ENCODE data around the gene SPTB.

DNA sequence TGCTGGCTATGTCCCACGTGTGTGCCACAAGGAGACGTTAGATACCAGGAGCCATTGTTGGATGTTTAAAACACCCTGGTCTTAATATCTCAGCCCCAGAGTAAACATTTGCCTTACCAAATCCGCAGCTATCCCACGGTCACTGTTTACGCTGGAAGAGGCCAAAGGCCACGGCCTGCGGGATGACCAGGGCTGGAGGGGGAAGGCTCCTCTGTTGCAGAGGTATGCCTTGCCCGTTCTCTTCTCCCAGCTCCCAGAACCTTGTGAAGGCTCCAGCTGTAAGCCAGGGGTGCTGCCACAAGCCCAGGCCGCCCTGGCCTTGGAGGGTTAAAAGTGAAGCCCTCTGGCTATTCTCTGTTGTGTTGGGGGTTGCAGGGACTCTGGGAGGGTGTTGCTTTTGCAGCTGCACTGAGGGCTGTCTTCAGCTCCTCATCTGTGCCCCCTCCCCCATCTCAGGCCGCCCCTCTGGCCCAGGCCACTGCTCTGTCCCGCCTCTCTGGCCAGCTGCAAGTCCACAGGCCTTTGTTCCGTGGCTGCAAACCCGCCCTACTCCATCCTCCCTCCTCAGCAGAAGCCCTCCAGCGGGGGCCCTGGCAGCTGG, 173.0 kb downstream of the SPTB start:
- TF ChIP-seq, protein P1, sequence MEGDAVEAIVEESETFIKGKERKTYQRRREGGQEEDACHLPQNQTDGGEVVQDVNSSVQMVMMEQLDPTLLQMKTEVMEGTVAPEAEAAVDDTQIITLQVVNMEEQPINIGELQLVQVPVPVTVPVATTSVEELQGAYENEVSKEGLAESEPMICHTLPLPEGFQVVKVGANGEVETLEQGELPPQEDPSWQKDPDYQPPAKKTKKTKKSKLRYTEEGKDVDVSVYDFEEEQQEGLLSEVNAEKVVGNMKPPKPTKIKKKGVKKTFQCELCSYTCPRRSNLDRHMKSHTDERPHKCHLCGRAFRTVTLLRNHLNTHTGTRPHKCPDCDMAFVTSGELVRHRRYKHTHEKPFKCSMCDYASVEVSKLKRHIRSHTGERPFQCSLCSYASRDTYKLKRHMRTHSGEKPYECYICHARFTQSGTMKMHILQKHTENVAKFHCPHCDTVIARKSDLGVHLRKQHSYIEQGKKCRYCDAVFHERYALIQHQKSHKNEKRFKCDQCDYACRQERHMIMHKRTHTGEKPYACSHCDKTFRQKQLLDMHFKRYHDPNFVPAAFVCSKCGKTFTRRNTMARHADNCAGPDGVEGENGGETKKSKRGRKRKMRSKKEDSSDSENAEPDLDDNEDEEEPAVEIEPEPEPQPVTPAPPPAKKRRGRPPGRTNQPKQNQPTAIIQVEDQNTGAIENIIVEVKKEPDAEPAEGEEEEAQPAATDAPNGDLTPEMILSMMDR (IDR thresholded peaks at IDR 0.05) = no peak
- no peak for TF ChIP-seq EP300 (IDR thresholded peaks at IDR 0.05)
